ENCODE results near the gene USPL1.

USPL1 gene

GRCh38 chr13:30704596-30704995 lies 86.9 kb downstream of the USPL1 start:
- Histone ChIP-seq H3K36me3 (no peaks in the 10 kb centered on the region), H3K9ac (no peak overlapping the region), H3K4me2 (peak overlapping the region; percentile 42; the same call in 1 of the 2 replicates), H3K4me1 (peaks cover 13% of the 10 kb centered on the region), H3K9me3 (no peaks in the 10 kb centered on the region), H4K20me1 (no peaks in the 10 kb centered on the region), H3K27ac (no peak overlapping the region), H3K4me3 (no peak overlapping the region), H3K27me3 (no peaks in the 10 kb centered on the region)
- no peak for TF ChIP-seq Cebpa-rat (IDR thresholded peaks at IDR 0.05)

GRCh38 chr13:30705680-30706079 lies 88.0 kb downstream of the USPL1 start:
- Histone ChIP-seq H3K36me3 (no peaks in the 10 kb centered on the region), H3K4me2 (no peak overlapping the region), H3K4me3 (no peak overlapping the region), H3K9me3 (no peaks in the 10 kb centered on the region), H3K4me1 (peaks cover 13% of the 10 kb centered on the region), H3K27ac (no peak overlapping the region), H3K27me3 (no peaks in the 10 kb centered on the region), H3K9ac (no peak overlapping the region), H4K20me1 (no peaks in the 10 kb centered on the region)
- TF ChIP-seq Cebpa-rat (IDR thresholded peaks at IDR 0.05): no peak

- no peak overlapping the region for H3K4me3 ChIP-seq
- no peak overlapping the region for H3K9ac ChIP-seq
- H3K4me2 ChIP-seq: no peak overlapping the region
- H3K27me3 ChIP-seq: no peaks in the 10 kb centered on the region
- H3K9me3 ChIP-seq: no peaks in the 10 kb centered on the region
- H3K4me1 ChIP-seq: peaks cover 24% of the 10 kb centered on the region
- no peak for TF ChIP-seq Cebpa-rat (IDR thresholded peaks at IDR 0.05)
- H3K36me3 ChIP-seq: no peaks in the 10 kb centered on the region
- no peak overlapping the region for H3K27ac ChIP-seq
- no peaks in the 10 kb centered on the region for H4K20me1 ChIP-seq
Measured at GRCh38 chr13:30708541-30708940, 90.8 kb downstream of the USPL1 start.

All from BLaER1 (cell line).